Measurements from ENCODE around the gene ZNF888.
A peak's percentile ranks its signal among the peaks of the same experiment; 100 is the strongest.

The ZNF888 gene

GRCh38 chr19:52922841-52923777 is at the start of gene ZNF888:
TSS of gene ZNF888 (minus strand) at chr19:52923428. CDS start at chr19:52917873, 5,555 bp downstream.
- Histone ChIP-seq H3K4me1 (ENCODE audit: control insufficient read depth, insufficient read depth, low read length) (peaks cover 17% of the 10 kb centered on the region), H3K27me3 (ENCODE audit: control insufficient read depth, insufficient read depth, low read length) (no peaks in the 10 kb centered on the region), H3K36me3 (ENCODE audit: control insufficient read depth, insufficient read depth, low read length) (peaks cover 13% of the 10 kb centered on the region), H3K9ac (ENCODE audit: low read length) (peak within 1 kb of the TSS; percentile 81), H3K27ac (ENCODE audit: low read depth, low read length) (peak within 1 kb of the TSS; percentile 67; the same call in 1 of the 2 replicates), H3K4me3 (ENCODE audit: low read depth, low read length) (peak within 1 kb of the TSS; percentile 88), H3K9me3 (ENCODE audit: control insufficient read depth, insufficient read depth, low read depth, low read length) (no peaks in the 10 kb centered on the region)

- peaks cover 10% of the 10 kb centered on the region for H3K36me3 ChIP-seq (ENCODE audit: control insufficient read depth, insufficient read depth, low read length)
- H3K4me1 ChIP-seq (ENCODE audit: control insufficient read depth, insufficient read depth, low read length) = 0 out of 2 replicates have a peak, but pooled peaks cover 6% of the 10 kb centered on the region
- H3K9ac ChIP-seq (ENCODE audit: low read length) = no peak overlapping the region
- H3K27ac ChIP-seq (ENCODE audit: low read depth, low read length) = no peak overlapping the region
- peaks cover 23% of the 10 kb centered on the region; the same call in 1 of the 2 replicates for H3K9me3 ChIP-seq (ENCODE audit: control insufficient read depth, insufficient read depth, low read depth, low read length)
- no peaks in the 10 kb centered on the region for H3K27me3 ChIP-seq (ENCODE audit: control insufficient read depth, insufficient read depth, low read length)
- no peak overlapping the region for H3K4me3 ChIP-seq (ENCODE audit: low read depth, low read length)
Measured at GRCh38 chr19:52967772-52968171, 44.5 kb upstream of the ZNF888 start.

GRCh38 chr19:52963247-52963618 is 40.0 kb upstream of the ZNF888 start:
- H3K36me3 ChIP-seq (ENCODE audit: control insufficient read depth, insufficient read depth, low read length) = peaks cover 19% of the 10 kb centered on the region
- H3K27me3 ChIP-seq (ENCODE audit: control insufficient read depth, insufficient read depth, low read length) = no peaks in the 10 kb centered on the region
- peak overlapping the region; percentile 82 for H3K4me3 ChIP-seq (ENCODE audit: low read depth, low read length)
- H3K4me1 ChIP-seq (ENCODE audit: control insufficient read depth, insufficient read depth, low read length) = 0 out of 2 replicates have a peak, but pooled peaks cover 6% of the 10 kb centered on the region
- H3K9ac ChIP-seq (ENCODE audit: low read length) = peak overlapping the region; percentile 72
- H3K27ac ChIP-seq (ENCODE audit: low read depth, low read length) = peak overlapping the region; percentile 50; the same call in 1 of the 2 replicates
- H3K9me3 ChIP-seq (ENCODE audit: control insufficient read depth, insufficient read depth, low read depth, low read length) = peaks cover 33% of the 10 kb centered on the region; the same call in 1 of the 2 replicates

- peak within 1 kb of the TSS; percentile 82 for H3K4me3 ChIP-seq (ENCODE audit: low read depth, low read length)
- H3K4me1 ChIP-seq (ENCODE audit: control insufficient read depth, insufficient read depth, low read length) = 0 out of 2 replicates have a peak, but pooled peaks cover 6% of the 10 kb centered on the region
- peaks cover 33% of the 10 kb centered on the region for H3K9me3 ChIP-seq (ENCODE audit: control insufficient read depth, insufficient read depth, low read depth, low read length)
- H3K27ac ChIP-seq (ENCODE audit: low read depth, low read length) = peak within 1 kb of the TSS; percentile 52; the same call in 1 of the 2 replicates
- peaks cover 25% of the 10 kb centered on the region for H3K36me3 ChIP-seq (ENCODE audit: control insufficient read depth, insufficient read depth, low read length)
- H3K9ac ChIP-seq (ENCODE audit: low read length) = peak within 1 kb of the TSS; percentile 88
- no peaks in the 10 kb centered on the region for H3K27me3 ChIP-seq (ENCODE audit: control insufficient read depth, insufficient read depth, low read length)
Measured at GRCh38 chr19:52962394-52963246, 39.4 kb upstream of the ZNF888 start, which contains the start of gene ZNF816. TSS of gene ZNF816 (minus strand) at chr19:52962881. CDS start at chr19:52956089, 6,792 bp downstream.

- peak overlapping the region; percentile 82 for H3K4me3 ChIP-seq (ENCODE audit: low read depth, low read length)
- H3K9me3 ChIP-seq (ENCODE audit: control insufficient read depth, insufficient read depth, low read depth, low read length) = peaks cover 33% of the 10 kb centered on the region
- H3K27ac ChIP-seq (ENCODE audit: low read depth, low read length) = peak overlapping the region; percentile 52; the same call in 1 of the 2 replicates
- no peaks in the 10 kb centered on the region for H3K27me3 ChIP-seq (ENCODE audit: control insufficient read depth, insufficient read depth, low read length)
- H3K4me1 ChIP-seq (ENCODE audit: control insufficient read depth, insufficient read depth, low read length) = 0 out of 2 replicates have a peak, but pooled peaks cover 6% of the 10 kb centered on the region
- peak overlapping the region; percentile 88 for H3K9ac ChIP-seq (ENCODE audit: low read length)
- peaks cover 31% of the 10 kb centered on the region for H3K36me3 ChIP-seq (ENCODE audit: control insufficient read depth, insufficient read depth, low read length)
Measured at GRCh38 chr19:52961981-52962380, 38.8 kb upstream of the ZNF888 start.

- H3K9me3 ChIP-seq (ENCODE audit: control insufficient read depth, insufficient read depth, low read depth, low read length) = peaks cover 47% of the 10 kb centered on the region
- no peak overlapping the region for H3K9ac ChIP-seq (ENCODE audit: low read length)
- H3K27ac ChIP-seq (ENCODE audit: low read depth, low read length) = no peak overlapping the region
- H3K27me3 ChIP-seq (ENCODE audit: control insufficient read depth, insufficient read depth, low read length) = no peaks in the 10 kb centered on the region
- H3K4me3 ChIP-seq (ENCODE audit: low read depth, low read length) = no peak overlapping the region
- H3K36me3 ChIP-seq (ENCODE audit: control insufficient read depth, insufficient read depth, low read length) = peaks cover 53% of the 10 kb centered on the region
- H3K4me1 ChIP-seq (ENCODE audit: control insufficient read depth, insufficient read depth, low read length) = 0 out of 2 replicates have a peak, but pooled peaks cover 6% of the 10 kb centered on the region
Measured at GRCh38 chr19:52959613-52960295, 36.5 kb upstream of the ZNF888 start.

- Histone ChIP-seq H3K27me3 (ENCODE audit: control insufficient read depth, insufficient read depth, low read length) (no peaks in the 10 kb centered on the region), H3K9ac (ENCODE audit: low read length) (no peak overlapping the region), H3K27ac (ENCODE audit: low read depth, low read length) (no peak overlapping the region), H3K36me3 (ENCODE audit: control insufficient read depth, insufficient read depth, low read length) (peaks cover 68% of the 10 kb centered on the region), H3K4me1 (ENCODE audit: control insufficient read depth, insufficient read depth, low read length) (no peaks in the 10 kb centered on the region), H3K9me3 (ENCODE audit: control insufficient read depth, insufficient read depth, low read depth, low read length) (peaks cover 55% of the 10 kb centered on the region), H3K4me3 (ENCODE audit: low read depth, low read length) (no peak overlapping the region)
Measured at GRCh38 chr19:52957591-52957990, 34.4 kb upstream of the ZNF888 start.

- H3K27me3 ChIP-seq (ENCODE audit: control insufficient read depth, insufficient read depth, low read length) = no peaks in the 10 kb centered on the region
- H3K27ac ChIP-seq (ENCODE audit: low read depth, low read length) = no peak overlapping the region
- H3K4me1 ChIP-seq (ENCODE audit: control insufficient read depth, insufficient read depth, low read length) = no peaks in the 10 kb centered on the region
- H3K4me3 ChIP-seq (ENCODE audit: low read depth, low read length) = no peak overlapping the region
- H3K9ac ChIP-seq (ENCODE audit: low read length) = no peak overlapping the region
- H3K36me3 ChIP-seq (ENCODE audit: control insufficient read depth, insufficient read depth, low read length) = peaks cover 75% of the 10 kb centered on the region
- H3K9me3 ChIP-seq (ENCODE audit: control insufficient read depth, insufficient read depth, low read depth, low read length) = peaks cover 56% of the 10 kb centered on the region
Measured at GRCh38 chr19:52956917-52957316, 33.7 kb upstream of the ZNF888 start.

GRCh38 chr19:52949422-52949821 is 26.2 kb upstream of the ZNF888 start:
- Histone ChIP-seq H3K27me3 (ENCODE audit: control insufficient read depth, insufficient read depth, low read length) (no peaks in the 10 kb centered on the region), H3K9me3 (ENCODE audit: control insufficient read depth, insufficient read depth, low read depth, low read length) (peaks cover 53% of the 10 kb centered on the region), H3K4me1 (ENCODE audit: control insufficient read depth, insufficient read depth, low read length) (peaks cover 17% of the 10 kb centered on the region), H3K36me3 (ENCODE audit: control insufficient read depth, insufficient read depth, low read length) (peaks cover 52% of the 10 kb centered on the region), H3K4me3 (ENCODE audit: low read depth, low read length) (no peak overlapping the region), H3K27ac (ENCODE audit: low read depth, low read length) (no peak overlapping the region), H3K9ac (ENCODE audit: low read length) (no peak overlapping the region)

- no peak overlapping the region for H3K9ac ChIP-seq (ENCODE audit: low read length)
- H3K4me1 ChIP-seq (ENCODE audit: control insufficient read depth, insufficient read depth, low read length) = peaks cover 27% of the 10 kb centered on the region
- no peak overlapping the region for H3K27ac ChIP-seq (ENCODE audit: low read depth, low read length)
- peaks cover 46% of the 10 kb centered on the region for H3K36me3 ChIP-seq (ENCODE audit: control insufficient read depth, insufficient read depth, low read length)
- H3K27me3 ChIP-seq (ENCODE audit: control insufficient read depth, insufficient read depth, low read length) = no peaks in the 10 kb centered on the region
- no peak overlapping the region for H3K4me3 ChIP-seq (ENCODE audit: low read depth, low read length)
- H3K9me3 ChIP-seq (ENCODE audit: control insufficient read depth, insufficient read depth, low read depth, low read length) = peaks cover 49% of the 10 kb centered on the region
Measured at GRCh38 chr19:52948025-52948770, 25.0 kb upstream of the ZNF888 start.

All from HUES6 (cell line).